D721Med (cell line): ENCODE measurements around the gene NTRK3.

Experiments
- DNase-seq: peaks from one replicate; pipeline ENCODE4 v3.0.0; 2011; ENCODE audit warnings: low spot score; ENCODE audit not compliant: insufficient read length
- FAIRE-seq: peaks from 2 replicates; lab custom pipeline; 2011; peaks lifted over from hg19 to GRCh38; lab: Jason Lieb, UNC
- CTCF ChIP-seq: IDR thresholded peaks from 2 replicates; pipeline ENCODE4 v1.5.1; 2012; ENCODE audit warnings: mild to moderate bottlenecking, control low read depth; ENCODE audit not compliant: insufficient read depth; ENCODE audit errors: missing control alignments

The NTRK3 gene

DNA sequence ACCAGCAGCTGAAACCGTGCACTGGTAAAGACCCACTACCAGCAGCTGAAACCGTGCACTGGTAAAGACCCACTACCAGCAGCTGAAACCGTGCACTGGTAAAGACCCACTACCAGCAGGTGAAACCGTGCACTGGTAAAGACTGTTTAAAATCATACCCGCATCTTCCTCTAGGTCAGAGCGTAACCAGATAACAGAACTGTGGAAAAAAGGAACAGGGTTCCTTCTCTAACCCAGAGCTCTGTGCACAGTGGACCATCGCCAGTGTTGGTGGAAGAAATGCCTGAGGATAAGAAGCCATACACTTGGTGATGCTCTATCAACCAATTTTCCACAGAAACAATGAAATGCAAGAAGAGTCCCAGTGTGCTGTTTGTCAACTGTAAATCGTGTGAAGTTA lies 243.4 kb downstream of the NTRK3 start:
- no peak for DNase-seq
- FAIRE-seq, result no peak
- TF ChIP-seq CTCF, result no peak

DNA sequence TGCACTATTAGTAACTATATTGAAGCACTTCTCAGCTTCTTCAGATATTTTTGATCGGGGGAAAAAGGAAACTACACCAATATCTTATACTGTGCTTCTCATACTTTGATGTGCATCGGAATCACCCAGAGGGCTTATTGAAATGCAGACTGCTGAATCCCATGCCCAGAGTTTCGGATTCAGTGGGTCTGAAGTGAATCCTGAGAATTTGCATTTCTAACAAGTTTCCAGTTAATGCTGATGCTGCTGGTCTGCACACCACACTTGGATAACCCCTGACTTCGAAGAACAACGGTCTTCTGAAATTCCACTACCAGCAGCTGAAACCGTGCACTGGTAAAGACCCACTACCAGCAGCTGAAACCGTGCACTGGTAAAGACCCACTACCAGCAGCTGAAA lies 243.9 kb downstream of the NTRK3 start:
- no peak for FAIRE-seq
- DNase-seq, result no peak
- TF ChIP-seq CTCF, result no peak

DNA sequence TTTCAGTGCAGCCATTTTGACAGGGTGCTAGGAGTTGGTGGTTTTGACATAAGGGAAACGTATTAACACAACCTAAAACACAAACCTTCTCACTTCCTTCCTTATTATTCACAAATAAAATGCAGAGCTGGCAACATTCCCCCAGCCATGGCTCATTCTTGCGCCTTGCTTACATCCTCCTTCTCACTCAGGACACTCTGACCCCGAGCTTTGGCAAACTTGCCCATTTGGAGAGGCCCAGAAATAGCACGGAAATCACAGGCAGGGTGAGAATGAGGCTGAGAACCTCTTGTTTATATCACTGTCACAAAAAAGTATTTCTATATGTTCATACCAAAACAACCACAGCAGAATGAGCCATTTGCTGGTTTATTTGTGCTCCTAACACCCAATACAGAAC lies 244.3 kb downstream of the NTRK3 start:
- FAIRE-seq (no peak), DNase-seq (no peak)
- no peak for TF ChIP-seq CTCF

DNA sequence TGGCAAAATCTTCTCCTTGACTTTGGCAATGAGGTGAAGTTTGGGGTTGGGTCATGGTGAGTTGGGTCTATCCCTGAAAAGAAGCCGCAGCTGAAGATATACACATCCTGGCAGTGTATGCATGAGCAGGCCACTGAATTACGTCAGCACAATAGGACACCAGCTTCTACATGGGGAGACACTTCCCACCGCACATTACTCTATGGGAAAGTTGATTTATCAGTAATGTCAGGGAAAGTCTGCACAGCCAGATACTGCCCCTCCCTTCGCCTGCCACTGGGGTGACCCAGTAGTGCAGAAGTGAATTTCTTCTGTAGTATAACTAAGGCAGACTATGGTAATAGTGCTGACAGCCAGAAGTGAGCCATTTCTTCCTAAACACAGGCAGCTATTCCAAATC lies 245.0 kb downstream of the NTRK3 start:
- TF ChIP-seq CTCF, result no peak
- DNase-seq (no peak), FAIRE-seq (no peak)

GRCh38 chr15:88006146-88006545 lies 250.4 kb downstream of the NTRK3 start:
- DNase-seq (no peak), FAIRE-seq (no peak)

GRCh38 chr15:88004399-88004798 lies 252.1 kb downstream of the NTRK3 start:
- DNase-seq (no peak), FAIRE-seq (no peak)
- no peak for TF ChIP-seq CTCF

More at GRCh38 chr15:88006146-88006545, 250.4 kb downstream of the NTRK3 start:
- no peak for TF ChIP-seq CTCF

GRCh38 chr15:88003541-88004327 lies 252.8 kb downstream of the NTRK3 start:
- no peak for FAIRE-seq
- no peak for TF ChIP-seq CTCF
- no peak for DNase-seq
